DOHH2 (cell line): Measurements from ENCODE around the gene ZNF580.

ENCODE experiments used
- EZH2phosphoT487 ChIP-seq: fragments of 200-600 bp; sonication (generic); IDR thresholded peaks from 2 replicates; pipeline ENCODE4 v1.6.1; 2017; ENCODE audit warnings: borderline replicate concordance, mild to moderate bottlenecking, antibody characterized with exemption, low read length, moderate library complexity, mixed read lengths
- TF ChIP-seq, protein P1 (sequence below): fragments of 200-600 bp; sonication (generic); IDR thresholded peaks from one replicate; pipeline ENCODE4 v1.5.1; 2014; ENCODE audit warnings: antibody characterized with exemption, mild to moderate bottlenecking, low read depth, low read length; ENCODE audit not compliant: poor library complexity, severe bottlenecking

DNA sequence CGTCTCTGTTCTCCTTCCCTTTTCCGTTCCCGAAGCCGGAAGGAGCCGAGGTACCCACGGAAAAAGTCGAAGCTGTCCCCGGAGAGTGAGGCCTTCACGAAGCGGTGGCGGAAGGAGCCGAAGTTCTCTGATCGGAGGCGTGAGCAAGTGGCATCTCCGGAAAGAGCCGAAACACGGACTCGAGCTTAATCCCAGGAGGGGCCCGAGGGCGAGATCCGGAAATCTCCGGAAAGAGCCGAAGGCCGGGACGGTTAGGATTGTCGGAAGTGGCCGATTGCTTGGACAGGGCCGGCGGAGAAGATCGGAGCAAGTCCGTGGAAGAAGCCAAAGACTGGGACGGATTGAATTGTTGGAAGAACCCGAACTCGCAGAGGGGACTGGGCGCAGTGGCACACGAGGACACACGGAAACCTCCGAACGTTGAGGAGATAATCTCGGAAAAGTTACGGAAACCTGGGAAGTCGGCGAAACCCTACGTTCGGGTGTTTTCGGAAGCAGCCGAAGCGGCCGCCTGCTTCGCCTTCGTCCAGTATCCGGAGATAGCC lies 13.6 kb downstream of the ZNF580 start:
- TF ChIP-seq, protein P1, sequence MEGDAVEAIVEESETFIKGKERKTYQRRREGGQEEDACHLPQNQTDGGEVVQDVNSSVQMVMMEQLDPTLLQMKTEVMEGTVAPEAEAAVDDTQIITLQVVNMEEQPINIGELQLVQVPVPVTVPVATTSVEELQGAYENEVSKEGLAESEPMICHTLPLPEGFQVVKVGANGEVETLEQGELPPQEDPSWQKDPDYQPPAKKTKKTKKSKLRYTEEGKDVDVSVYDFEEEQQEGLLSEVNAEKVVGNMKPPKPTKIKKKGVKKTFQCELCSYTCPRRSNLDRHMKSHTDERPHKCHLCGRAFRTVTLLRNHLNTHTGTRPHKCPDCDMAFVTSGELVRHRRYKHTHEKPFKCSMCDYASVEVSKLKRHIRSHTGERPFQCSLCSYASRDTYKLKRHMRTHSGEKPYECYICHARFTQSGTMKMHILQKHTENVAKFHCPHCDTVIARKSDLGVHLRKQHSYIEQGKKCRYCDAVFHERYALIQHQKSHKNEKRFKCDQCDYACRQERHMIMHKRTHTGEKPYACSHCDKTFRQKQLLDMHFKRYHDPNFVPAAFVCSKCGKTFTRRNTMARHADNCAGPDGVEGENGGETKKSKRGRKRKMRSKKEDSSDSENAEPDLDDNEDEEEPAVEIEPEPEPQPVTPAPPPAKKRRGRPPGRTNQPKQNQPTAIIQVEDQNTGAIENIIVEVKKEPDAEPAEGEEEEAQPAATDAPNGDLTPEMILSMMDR, result no peak
- TF ChIP-seq EZH2phosphoT487, result no peak
